LHCN-M2 (cell line): ENCODE results near the gene STON2. TPM values are rescaled to one million over a fixed set of nuclear protein-coding genes. Genes with fewer than 3 reads are reported as not detected.
A peak's percentile ranks its signal among the peaks of the same experiment; 100 is the strongest.

ENCODE experiments used
- DNase-seq: peaks from one replicate; pipeline ENCODE4 v3.0.0-alpha.2; 2012; ENCODE audit warnings: low read depth
- total RNA-seq: library from RNA; depleted of rRNA; stranded (reverse); fragments of >200 nt; gene quantifications from 2 replicates; pipeline ENCODE4 v1.2.3, GENCODE V29; 2014

The STON2 gene
- total RNA-seq, 1 experiment from 2014 or later: 44.5 TPM

DNA sequence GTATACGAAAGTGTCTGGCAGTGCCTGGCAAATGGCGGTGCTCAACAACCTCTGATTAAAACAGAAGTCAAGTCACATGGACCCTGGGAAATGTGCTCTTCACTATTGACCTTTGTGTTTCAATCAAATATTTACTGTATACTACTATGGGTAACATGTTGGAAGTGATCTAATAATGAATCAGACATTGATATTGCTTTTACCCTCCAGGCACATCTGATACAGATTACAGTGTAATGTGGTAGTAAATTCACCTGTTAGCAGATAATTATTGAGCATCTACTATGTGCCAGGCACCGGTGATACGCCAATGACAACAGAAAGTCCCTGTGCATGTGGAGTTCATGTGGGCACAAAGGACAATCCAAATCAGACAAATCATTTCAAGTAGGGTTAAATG lies 63.1 kb downstream of the STON2 start:
- DNase-seq: no peak

- no peak for DNase-seq
Observed at GRCh38 chr14:81336009-81336408, 64.1 kb downstream of the STON2 start.

DNA sequence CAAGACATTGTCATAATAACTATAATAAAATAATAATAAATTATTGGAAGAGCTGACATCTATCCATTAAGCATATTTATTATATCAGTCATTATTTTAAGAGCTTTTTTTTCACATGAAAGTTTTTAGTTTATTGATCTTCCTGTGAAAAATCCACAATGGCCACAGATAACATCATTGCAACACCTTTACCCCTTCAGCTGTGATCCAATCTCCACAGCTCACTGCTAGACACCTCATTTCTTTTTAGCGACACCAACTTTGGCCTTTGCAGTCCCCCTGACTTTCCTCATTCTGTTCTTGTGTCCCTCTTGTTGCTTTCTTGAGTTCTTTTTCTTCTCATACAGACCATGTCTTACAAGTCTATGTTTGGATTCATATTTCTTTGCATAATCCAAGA lies 67.4 kb downstream of the STON2 start:
- DNase-seq: no peak

- DNase-seq: no peak
Observed at GRCh38 chr14:81331229-81332021, 68.7 kb downstream of the STON2 start.

DNA sequence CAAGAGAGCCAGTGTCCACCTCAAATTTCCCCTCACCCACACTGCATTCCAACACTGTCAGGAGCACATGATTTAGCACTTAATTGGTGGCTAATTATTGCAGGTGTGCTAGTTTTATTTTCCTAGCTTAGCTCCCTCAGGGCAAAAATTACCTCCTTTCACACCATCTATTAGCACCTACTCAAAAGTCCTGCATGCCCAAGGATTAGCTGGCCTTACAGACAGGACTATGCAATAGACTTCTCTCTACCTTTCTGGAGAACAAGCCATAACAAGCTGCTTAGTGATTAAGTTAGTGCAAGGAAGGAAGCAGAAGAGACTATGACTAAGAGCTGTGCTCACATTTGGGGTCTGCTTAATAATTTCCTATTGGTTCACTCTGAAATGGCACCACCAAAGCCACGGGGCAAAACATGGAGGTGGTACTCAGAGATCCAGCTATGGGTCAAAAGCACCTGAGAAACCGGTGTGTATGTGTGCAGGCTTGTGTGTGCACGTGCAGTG lies 69.5 kb downstream of the STON2 start:
- DNase-seq: no peak

GRCh38 chr14:81329640-81330381 lies 70.3 kb downstream of the STON2 start:
- DNase-seq: no peak

DNA sequence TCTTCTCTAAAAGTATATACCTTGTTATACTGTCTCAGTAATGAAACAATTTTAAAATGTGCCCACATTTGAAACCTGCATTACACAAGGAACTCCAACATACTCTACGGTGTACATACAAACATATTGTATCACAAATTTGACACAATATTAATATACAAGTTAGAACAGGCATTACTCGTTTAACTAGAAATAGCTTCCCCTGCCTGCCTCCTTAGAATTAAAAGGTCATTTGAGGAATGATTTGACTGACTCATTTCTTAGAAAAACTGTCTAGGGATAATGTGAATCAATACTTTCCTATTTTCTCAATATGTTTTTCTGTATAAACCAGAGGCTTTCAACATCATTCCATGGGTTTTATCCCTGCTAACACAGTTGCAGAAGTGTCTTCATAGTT lies 73.7 kb downstream of the STON2 start:
- DNase-seq: no peak

DNA sequence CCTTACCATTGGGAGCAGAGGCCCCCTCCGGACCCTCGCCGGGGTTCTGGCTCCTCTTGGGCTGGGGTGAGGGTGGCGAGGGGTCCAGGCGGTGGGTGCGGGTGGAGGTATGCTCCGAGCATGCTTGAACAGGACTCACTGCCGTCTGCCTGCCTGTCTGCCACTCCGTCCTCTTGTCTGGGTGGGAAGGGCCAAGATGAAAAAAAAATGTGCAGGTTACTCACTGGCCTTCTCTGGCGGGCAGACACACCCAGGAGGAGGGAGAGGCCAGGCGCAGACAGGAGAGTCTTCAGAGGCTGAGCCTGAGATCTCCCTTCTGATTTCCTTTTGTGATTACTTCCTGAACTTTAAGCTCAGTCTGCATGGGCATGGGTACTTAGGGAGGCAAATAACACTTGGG lies 76.1 kb downstream of the STON2 start:
- DNase-seq: no peak

DNA sequence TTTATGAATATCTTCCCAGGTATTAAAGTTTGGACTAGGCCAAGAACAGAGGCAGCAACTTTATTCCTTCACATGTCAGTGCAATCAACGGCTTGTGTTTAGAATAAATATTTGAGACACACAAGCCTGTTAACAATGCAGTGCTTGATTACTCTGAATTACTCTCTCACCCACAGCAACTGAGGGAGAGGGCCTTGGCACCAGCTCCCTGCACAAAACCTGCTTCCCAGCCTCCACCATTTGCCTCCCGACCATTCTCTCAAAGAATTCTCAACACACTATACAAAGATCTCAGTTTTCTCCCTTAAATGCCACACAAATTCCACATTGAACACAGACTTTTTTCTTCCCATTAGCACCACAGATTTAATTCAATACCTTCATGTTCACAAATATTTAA lies 77.0 kb downstream of the STON2 start:
- no peak for DNase-seq

DNA sequence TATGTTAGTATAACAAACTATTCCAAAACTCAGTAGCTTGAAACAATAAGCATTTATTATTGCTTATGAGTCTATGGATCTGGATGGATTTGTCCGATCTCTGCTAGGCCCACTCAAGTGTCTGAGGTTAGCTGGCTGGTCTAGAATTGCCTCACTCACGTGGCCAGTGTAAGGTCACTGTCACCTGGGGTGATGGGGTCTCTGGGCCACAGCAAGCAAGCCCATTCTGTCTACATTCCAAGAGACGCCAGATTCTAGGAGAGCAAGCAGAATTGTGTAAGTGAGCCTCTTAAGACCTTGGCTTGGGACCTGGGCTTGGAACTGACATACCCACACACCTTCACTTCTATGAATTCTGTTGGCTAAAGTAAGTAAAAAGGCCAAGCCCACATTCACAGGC lies 80.2 kb downstream of the STON2 start:
- no peak for DNase-seq

- no peak for DNase-seq
Observed at GRCh38 chr14:81319314-81319713, 80.8 kb downstream of the STON2 start.

DNA sequence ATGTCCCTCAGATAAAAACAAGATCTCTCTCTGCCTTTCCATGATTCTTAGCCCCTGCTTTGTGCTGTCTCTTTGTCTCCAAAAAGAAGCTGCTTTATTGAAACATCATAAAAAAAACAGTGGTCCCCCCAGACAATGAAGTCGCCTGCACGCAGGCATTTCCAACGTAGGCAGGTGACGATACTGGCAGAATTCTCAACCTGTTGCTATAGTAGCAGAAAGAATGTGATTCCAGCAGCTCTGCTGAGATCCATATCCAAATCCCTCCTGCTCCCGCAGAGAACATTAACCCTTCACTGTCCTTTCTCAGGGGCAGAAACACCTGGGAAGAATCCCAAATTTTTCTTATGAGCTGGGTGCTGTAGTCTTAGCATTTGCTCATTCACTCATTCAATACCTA lies 84.8 kb downstream of the STON2 start:
- no peak for DNase-seq

DNA sequence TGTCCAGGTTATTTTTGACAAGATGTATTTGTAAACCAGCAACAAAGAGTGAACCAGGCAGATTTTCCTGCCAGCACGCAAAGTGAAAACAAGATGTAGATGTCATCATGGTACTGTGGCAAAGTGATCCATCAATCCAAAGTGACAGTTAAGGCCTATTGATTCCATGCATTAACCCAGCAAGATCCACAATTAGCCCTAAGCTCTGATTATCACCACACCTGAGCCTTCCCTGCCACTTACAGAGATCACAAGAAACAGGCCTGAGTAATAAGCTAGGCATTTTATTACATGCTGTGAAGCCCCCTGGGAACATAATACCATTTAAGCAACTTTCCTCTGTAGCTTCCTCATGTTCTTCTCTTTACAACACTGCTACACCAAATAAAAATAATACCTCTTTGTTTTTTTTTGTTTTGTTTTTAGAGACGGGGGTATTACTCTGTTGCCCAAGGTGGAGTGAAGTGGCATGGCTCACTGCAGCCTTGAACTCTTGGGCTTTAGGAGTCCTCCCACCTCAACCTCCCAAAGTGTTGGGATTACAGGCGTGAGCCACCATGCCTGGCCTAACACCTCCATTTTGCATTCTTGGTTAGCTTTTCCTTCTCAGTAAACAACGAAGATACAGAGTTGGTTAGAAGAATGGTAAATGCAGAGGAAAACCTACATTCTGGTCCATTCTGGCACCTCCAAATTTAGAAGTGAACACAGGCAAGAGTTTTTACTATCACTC lies 85.5 kb downstream of the STON2 start:
- DNase-seq: no peak

GRCh38 chr14:81313775-81314429 lies 86.2 kb downstream of the STON2 start:
- DNase-seq: peak; percentile 63

DNA sequence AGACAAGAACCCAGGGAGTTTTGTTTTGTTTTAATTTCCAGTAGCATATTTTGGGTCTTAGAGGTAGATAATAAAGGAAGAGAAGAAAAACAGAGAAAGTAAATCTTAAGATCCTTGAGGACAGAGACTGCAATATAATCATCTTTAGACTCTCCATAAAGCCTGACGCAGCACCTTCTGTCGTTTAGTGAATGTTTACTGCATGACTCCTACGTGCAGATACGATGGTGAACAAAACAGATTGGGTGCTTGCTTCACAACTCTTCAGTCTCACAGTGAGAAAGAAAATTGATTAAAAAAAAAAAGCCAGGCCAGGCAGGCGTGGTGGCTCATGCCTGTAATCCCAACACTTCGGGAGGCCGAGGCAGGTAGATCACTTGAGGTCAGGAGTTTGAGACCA lies 86.9 kb downstream of the STON2 start:
- DNase-seq: no peak

DNA sequence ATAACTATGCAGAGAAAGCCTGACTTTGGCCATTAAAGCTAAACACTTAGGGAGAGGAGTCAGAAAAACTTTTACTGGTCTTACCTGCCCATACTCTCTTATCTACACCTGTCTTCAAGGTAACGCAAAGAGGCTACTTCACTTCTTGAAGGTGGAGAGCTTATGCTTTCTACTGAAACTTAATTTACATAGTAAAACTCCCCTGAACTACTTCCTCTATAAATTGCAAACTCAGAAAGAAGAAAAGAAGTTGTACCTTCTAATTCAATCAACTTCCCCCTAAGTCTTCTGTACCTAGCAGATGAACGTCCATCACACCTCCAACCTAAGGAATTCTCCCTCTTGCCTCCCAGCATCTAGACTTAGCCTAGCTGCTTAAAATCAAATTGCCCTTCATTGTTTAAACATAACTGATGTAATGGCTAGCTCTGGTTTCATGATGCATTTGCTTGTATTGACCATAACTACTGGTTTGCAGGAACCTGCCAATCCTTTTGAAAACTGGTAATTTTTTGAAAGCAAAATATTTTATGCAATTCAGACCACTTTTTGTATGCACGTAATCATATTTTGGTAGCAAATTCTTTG lies 87.7 kb downstream of the STON2 start:
- DNase-seq: no peak

DNA sequence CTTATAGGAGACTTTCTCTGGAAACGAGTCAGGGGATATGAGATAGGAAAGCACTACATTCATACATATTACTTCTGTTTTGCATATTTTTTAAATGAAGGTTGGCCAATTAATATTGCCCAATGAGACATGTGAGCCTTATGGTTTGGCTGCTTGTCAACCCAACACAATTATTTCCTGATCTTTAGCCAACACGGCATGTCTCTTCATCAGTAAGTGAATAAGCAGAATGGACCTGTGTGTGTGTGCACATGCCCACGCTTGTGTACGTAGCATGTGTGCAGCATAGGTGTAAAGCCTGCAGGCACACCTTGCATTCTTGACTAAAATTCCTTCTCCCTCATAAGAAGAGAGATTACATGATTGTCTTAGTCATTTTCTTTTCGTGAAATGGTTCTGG lies 88.3 kb downstream of the STON2 start:
- DNase-seq: no peak

DNA sequence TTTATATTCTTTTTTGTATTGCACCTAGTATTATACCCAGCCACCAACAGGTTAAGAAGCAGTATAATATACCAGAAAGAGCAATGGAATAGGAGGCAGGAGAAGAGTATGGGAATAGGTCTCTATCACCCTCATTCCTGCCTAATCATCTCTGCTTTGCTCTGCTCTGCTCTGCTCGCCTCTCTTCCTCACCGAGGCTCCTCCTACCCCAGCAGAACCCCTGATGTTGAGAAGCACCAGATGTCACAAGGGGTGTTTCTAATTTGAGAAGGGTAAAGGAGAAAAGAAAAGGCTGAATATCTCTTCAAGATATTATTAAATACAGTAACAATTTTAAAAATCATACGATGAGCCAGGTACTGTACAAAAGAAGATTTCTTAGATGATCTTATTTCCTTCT lies 89.0 kb downstream of the STON2 start:
- DNase-seq: no peak

- DNase-seq: no peak
Observed at GRCh38 chr14:81310606-81311005, 89.5 kb downstream of the STON2 start.

- DNase-seq: no peak
Observed at GRCh38 chr14:81309511-81309910, 90.6 kb downstream of the STON2 start.

GRCh38 chr14:81305743-81306142 lies 94.4 kb downstream of the STON2 start:
- no peak for DNase-seq
